ENCODE data around the gene SCAMP2.

DNA sequence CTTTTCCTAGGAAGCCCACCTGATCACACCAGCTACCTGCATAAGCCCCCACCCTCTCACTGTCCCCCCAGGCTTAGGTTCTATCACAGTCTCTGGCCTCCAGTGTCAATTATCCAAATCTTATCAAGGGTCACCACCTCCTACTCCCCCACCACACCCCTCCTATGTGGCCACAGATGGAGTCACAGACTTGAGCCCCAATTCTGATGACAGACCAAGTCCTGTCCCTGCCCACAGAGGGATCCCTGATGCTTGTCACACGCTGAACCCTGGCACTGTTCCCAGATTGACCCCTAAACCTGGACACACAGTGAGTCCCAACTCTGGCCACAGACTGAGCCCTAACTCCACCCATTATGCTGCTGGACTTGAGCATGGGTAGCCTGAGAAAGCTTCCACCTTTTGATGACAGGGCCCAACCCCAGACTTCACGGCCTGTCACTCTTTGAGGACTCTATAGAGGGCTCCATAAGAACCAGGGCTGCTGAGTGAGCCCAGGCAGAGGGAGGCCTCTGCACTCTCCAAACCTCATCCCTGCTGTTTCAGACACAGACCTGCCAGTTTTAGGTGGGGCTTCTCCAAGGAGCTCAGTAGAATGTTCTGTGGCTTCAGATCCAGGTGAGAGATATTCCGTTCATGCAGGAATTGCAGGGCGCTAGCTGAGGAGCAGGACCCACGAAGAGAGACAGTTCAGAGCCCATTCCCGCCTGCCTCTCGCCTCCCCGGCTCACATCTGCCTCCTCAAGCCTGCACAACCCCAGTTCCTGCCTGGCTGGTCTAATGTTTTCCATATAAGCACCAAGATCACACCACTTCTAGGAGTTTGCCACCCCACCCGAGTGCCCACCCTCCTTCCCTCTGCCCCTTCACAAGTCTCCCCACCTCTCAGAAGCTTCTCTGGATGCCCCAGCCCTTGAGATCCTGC, 32.1 kb downstream of the SCAMP2 start:
- TF ChIP-seq, protein P1, sequence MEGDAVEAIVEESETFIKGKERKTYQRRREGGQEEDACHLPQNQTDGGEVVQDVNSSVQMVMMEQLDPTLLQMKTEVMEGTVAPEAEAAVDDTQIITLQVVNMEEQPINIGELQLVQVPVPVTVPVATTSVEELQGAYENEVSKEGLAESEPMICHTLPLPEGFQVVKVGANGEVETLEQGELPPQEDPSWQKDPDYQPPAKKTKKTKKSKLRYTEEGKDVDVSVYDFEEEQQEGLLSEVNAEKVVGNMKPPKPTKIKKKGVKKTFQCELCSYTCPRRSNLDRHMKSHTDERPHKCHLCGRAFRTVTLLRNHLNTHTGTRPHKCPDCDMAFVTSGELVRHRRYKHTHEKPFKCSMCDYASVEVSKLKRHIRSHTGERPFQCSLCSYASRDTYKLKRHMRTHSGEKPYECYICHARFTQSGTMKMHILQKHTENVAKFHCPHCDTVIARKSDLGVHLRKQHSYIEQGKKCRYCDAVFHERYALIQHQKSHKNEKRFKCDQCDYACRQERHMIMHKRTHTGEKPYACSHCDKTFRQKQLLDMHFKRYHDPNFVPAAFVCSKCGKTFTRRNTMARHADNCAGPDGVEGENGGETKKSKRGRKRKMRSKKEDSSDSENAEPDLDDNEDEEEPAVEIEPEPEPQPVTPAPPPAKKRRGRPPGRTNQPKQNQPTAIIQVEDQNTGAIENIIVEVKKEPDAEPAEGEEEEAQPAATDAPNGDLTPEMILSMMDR (IDR thresholded peaks at IDR 0.05; ENCODE audit: borderline replicate concordance, extremely low read depth, low read length, poor library complexity, severe bottlenecking) = no peak
- no peak for TF ChIP-seq EZH2 (IDR thresholded peaks at IDR 0.05; ENCODE audit: borderline replicate concordance, low read depth, low read length, severe bottlenecking)

All from DND-41 (cell line).